Neuron (in vitro differentiated cells): ENCODE results near the gene KRTAP4-7.

ENCODE experiments used
- H2AFZ ChIP-seq: one replicate; pipeline ENCODE4 v1.6.1; 2013; ENCODE audit warnings: low read depth, mild to moderate bottlenecking, inconsistent platforms, low read length, moderate library complexity
- H3K27me3 ChIP-seq: one replicate; pipeline ENCODE4 v1.6.1; 2013; ENCODE audit warnings: low read length; ENCODE audit not compliant: insufficient read depth
- H3K36me3 ChIP-seq: one replicate; pipeline ENCODE4 v1.6.1; 2013; ENCODE audit warnings: low read length; ENCODE audit not compliant: insufficient read depth
- H3K4me1 ChIP-seq: one replicate; pipeline ENCODE4 v1.6.1; 2013; ENCODE audit warnings: low read length; ENCODE audit not compliant: insufficient read depth
- H3K4me3 ChIP-seq: 2 replicates; pipeline ENCODE4 v1.5.1; 2013; ENCODE audit warnings: mild to moderate bottlenecking, low read length, moderate library complexity
- H3K9me3 ChIP-seq: one replicate; pipeline ENCODE4 v1.6.1; 2013; ENCODE audit warnings: low read length

The KRTAP4-7 gene

GRCh38 chr17:41127371-41127770 is 43.4 kb downstream of the KRTAP4-7 start:
- no peaks in the 10 kb centered on the region for H3K9me3 ChIP-seq
- H3K36me3 ChIP-seq: no peaks in the 10 kb centered on the region
- no peak overlapping the region for H3K4me3 ChIP-seq
- H3K4me1 ChIP-seq: no peaks in the 10 kb centered on the region
- H3K27me3 ChIP-seq: no peaks in the 10 kb centered on the region
- H2AFZ ChIP-seq: no peak overlapping the region

DNA sequence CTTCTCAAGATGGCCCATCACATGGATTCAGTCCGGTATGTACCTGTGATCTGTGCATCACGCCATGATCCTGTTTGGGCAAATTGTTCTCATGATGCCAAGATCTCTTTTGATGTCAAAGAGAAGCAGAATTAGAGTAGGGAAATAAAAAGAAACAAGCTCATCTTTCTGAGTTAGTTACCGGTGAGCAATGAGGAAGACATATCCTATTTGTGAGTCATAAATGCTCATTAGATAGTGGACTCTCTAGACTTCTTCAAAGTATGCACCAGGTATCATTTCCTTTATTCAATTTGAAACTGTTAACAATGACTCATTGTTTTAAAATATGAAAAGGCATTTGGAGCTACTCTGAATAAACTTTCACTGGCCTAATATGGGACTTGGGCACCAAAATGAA is 48.0 kb downstream of the KRTAP4-7 start:
- Histone ChIP-seq H3K9me3 (no peaks in the 10 kb centered on the region), H3K36me3 (no peaks in the 10 kb centered on the region), H3K27me3 (no peaks in the 10 kb centered on the region), H3K4me1 (no peaks in the 10 kb centered on the region), H2AFZ (no peak overlapping the region), H3K4me3 (no peak overlapping the region)

DNA sequence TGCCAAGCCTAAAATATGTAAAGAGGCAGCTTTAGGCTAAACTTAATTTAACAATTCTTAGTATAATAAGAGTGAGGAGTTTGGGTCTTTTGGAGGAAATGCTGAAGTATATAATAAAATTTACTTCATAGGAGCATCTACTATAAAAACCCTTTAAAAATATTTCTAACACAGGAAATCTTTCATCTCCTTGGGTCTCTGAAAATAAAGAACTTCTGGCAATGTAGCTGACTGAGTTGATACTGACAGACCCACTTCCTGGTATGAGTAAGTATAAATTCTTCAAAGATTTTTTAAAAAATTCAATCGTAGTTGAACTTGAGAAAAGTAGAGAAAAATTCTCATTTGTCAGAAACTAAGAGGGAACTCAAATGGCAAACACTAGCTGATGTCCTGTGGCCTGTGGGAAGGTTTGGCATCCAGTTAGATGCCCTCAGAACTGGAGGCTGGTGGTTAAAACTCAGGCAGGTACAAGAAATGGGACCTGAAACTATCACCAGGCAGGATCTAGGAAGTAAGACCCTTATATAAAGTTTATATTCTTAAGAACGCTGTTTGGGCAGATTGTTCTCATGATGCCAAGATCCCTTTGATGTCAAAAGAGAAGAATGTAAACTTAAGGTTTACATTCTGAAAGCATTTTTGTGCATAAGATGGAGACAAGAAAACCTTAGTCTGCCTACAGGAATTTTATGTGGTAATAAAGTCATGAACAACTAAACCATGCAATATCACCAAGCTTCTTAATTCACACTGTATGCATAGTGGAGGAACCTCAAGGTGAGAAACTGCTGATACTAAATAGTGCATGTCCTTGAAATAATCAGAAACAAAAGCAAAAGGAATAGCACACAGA is 50.2 kb downstream of the KRTAP4-7 start:
- H3K9me3 ChIP-seq: no peaks in the 10 kb centered on the region
- no peaks in the 10 kb centered on the region for H3K27me3 ChIP-seq
- no peaks in the 10 kb centered on the region for H3K4me1 ChIP-seq
- no peak overlapping the region for H3K4me3 ChIP-seq
- H3K36me3 ChIP-seq: no peaks in the 10 kb centered on the region
- no peak overlapping the region for H2AFZ ChIP-seq
